B cell (primary cell): ENCODE results near the gene TUBA3D. TPM values are rescaled to one million over a fixed set of nuclear protein-coding genes. Genes with fewer than 3 reads are reported as not detected.

ENCODE experiments used
- ATAC-seq: fragments of 200-7000 bp; cut with Tn5 transposase; one replicate; pipeline ENCODE4 v1.10.0; 2021; ENCODE audit warnings: low read depth, mild to moderate bottlenecking, moderate number of reproducible peaks, moderate library complexity
- CTCF ChIA-PET: fragments of 350-600 bp; sonication (Branson Sonifier 250); formaldehyde crosslinking; loops from one replicate; lab custom pipeline; 2021; ENCODE audit warnings: antibody characterized with exemption, inconsistent platforms; lab: Charles Lee
- POLR2A ChIA-PET: fragments of 350-600 bp; sonication (Branson Sonifier 250); formaldehyde crosslinking; loops from one replicate; lab custom pipeline; 2021; ENCODE audit warnings: antibody characterized with exemption; lab: Charles Lee
- DNase-seq: peaks from one replicate; pipeline ENCODE4 v3.0.0; 2013
- H2AFZ ChIP-seq: 2 replicates; pipeline ENCODE4 v1.6.1; 2012; ENCODE audit warnings: mild to moderate bottlenecking, low read depth, low read length; ENCODE audit not compliant: insufficient read depth, poor library complexity, severe bottlenecking
- H3K27ac ChIP-seq, 2 donors: 1 replicate in 1 of 2; 2 replicates in 1 of 2; pipeline ENCODE4 v1.5.1; 2012 to 2013; ENCODE audit warnings: low read length in 2 of 2, mild to moderate bottlenecking in 2 of 2, moderate library complexity in 1 of 2
- H3K27me3 ChIP-seq, 4 experiments: fragments of 200-600 bp in 1 of 4; sonication (generic) in 1 of 4; replicated peaks in 1 of 4; 1 replicate in 2 of 4; 2 replicates in 2 of 4; pipeline versions ENCODE4 v1.6.1 to v1.7.0; 2013 to 2016; ENCODE audit warnings: low read length in 3 of 4, mild to moderate bottlenecking in 2 of 4, mixed read lengths in 1 of 4, moderate library complexity in 1 of 4; ENCODE audit not compliant: insufficient read depth in 4 of 4, control insufficient read depth in 3 of 4; ENCODE audit errors: control extremely low read depth in 1 of 4
- H3K36me3 ChIP-seq, 2 experiments: replicated peaks in 1 of 2; 1 replicate in 1 of 2; 2 replicates in 1 of 2; pipeline versions ENCODE4 v1.6.1 to v1.7.1; 2013; ENCODE audit warnings: low read length in 1 of 2; ENCODE audit not compliant: insufficient read depth in 2 of 2, control insufficient read depth in 1 of 2; ENCODE audit errors: control extremely low read depth in 1 of 2, extremely low read depth in 1 of 2
- H3K4me1 ChIP-seq, 2 donors: fragments of 200-600 bp in 1 of 2; sonication (generic) in 1 of 2; 1 replicate in 1 of 2; 2 replicates in 1 of 2; pipeline versions ENCODE4 v1.5.1 to v1.6.1; 2013 to 2017; ENCODE audit warnings: low read length in 2 of 2; ENCODE audit not compliant: control insufficient read depth in 2 of 2, insufficient read depth in 2 of 2
- H3K4me2 ChIP-seq: replicated peaks from 2 replicates; pipeline ENCODE3; 2012; ENCODE audit warnings: mild to moderate bottlenecking, low read depth, low read length; ENCODE audit not compliant: poor library complexity, severe bottlenecking
- H3K4me3 ChIP-seq, 5 experiments: fragments of 200-600 bp in 1 of 5; sonication (generic) in 1 of 5; 1 replicate in 3 of 5; 2 replicates in 2 of 5; pipeline versions ENCODE4 v1.5.1 to v1.7.0; 2011 to 2016; ENCODE audit warnings: low read length in 4 of 5, mild to moderate bottlenecking in 4 of 5, low read depth in 2 of 5, control low read depth in 1 of 5, moderate library complexity in 1 of 5; ENCODE audit not compliant: insufficient read depth in 1 of 5; ENCODE audit errors: control extremely low read depth in 1 of 5, extremely low read depth in 1 of 5
- H3K79me2 ChIP-seq: fragments of 200-600 bp; sonication (generic); one replicate; pipeline ENCODE4 v1.6.0; 2016; ENCODE audit warnings: low read length; ENCODE audit not compliant: control insufficient read depth, insufficient read depth
- H3K9ac ChIP-seq: fragments of 200-600 bp; sonication (generic); 2 replicates; pipeline ENCODE4 v1.6.1; 2017; ENCODE audit warnings: mild to moderate bottlenecking, low read length, moderate library complexity
- H3K9me3 ChIP-seq, 3 donors: one replicate each; pipeline versions ENCODE4 v1.6.1 to v1.7.1; 2013; ENCODE audit warnings: low read length in 2 of 3; ENCODE audit not compliant: control insufficient read depth in 2 of 3, insufficient read depth in 1 of 3; ENCODE audit errors: control extremely low read depth in 1 of 3
- H4K20me1 ChIP-seq: 2 replicates; pipeline ENCODE4 v1.6.0; 2012; ENCODE audit warnings: mild to moderate bottlenecking, low read length; ENCODE audit not compliant: insufficient read depth, control insufficient read depth, poor library complexity, severe bottlenecking
- H3K27ac Mint-ChIP-seq: one replicate; pipeline ENCODE4 v1.8.0; 2021; ENCODE audit warnings: mixed read lengths
- H3K27me3 Mint-ChIP-seq: one replicate; pipeline ENCODE4 v1.8.0; 2021; ENCODE audit warnings: mixed read lengths
- H3K4me1 Mint-ChIP-seq: one replicate; pipeline ENCODE4 v1.8.0; 2021; ENCODE audit warnings: mixed read lengths
- H3K4me3 Mint-ChIP-seq: one replicate; pipeline ENCODE4 v1.8.0; 2021; ENCODE audit warnings: mixed read lengths
- H3K9me3 Mint-ChIP-seq: one replicate; pipeline ENCODE4 v1.8.0; 2022; ENCODE audit warnings: mixed read lengths; ENCODE audit not compliant: insufficient read depth
- CTCF ChIP-seq: fragments of 200-600 bp; IDR thresholded peaks from one replicate; pipeline ENCODE4 v1.8.0; 2022; ENCODE audit warnings: antibody characterized with exemption, mild to moderate bottlenecking
- EZH2 ChIP-seq: IDR thresholded peaks from 2 replicates; pipeline ENCODE4 v1.6.1; 2012; ENCODE audit warnings: borderline replicate concordance, low read depth, mild to moderate bottlenecking, moderate library complexity, low read length; ENCODE audit not compliant: insufficient read depth, poor library complexity, severe bottlenecking
- WGBS: methylation state at CpG from one replicate; pipeline ENCODE4 v1.1.5; 2013; ENCODE audit warnings: missing lambda C conversion rate; ENCODE audit not compliant: insufficient coverage; 5-methylcytosine and 5-hydroxymethylcytosine counted together
- intact Hi-C: fragments of 100-400 bp; cut with micrococcal nuclease; formaldehyde crosslinking; loops from one replicate; pipeline ENCODE4 v1.10.0; 2022
- polyA plus RNA-seq: library from polyadenylated mRNA; depleted of rRNA; stranded (reverse); fragments of >200 nt; gene quantifications from 2 replicates; pipeline ENCODE4 v1.2.3, GENCODE V29; 2012
- total RNA-seq, 2 donors: library from RNA; stranded (reverse); fragments of 120-200 nt in 1 of 2; gene quantifications; 1 replicate in 1 of 2; 2 replicates in 1 of 2; pipeline versions ENCODE4 v1.2.3 to v1.2.4, GENCODE V29; 2013 to 2022

Gene TUBA3D
- total and polyA plus RNA-seq, 2 donors (not counting 1 experiment from before 2014, with no cell fraction given) = not detected

GRCh38 chr2:131492418-131493198, 16.7 kb downstream of the TUBA3D start:
- H3K36me3 ChIP-seq = peaks cover 0 to 7% of the 10 kb centered on the region in 2 experiments
- H2AFZ ChIP-seq = peak overlapping the region; percentile 94
- ChIA-PET CTCF (interaction anchor here (0.6 to 4.5 kb wide), 9 partner anchors 12 to 696 kb away, joined by 3 to 28 read pairs (median 4); partner anchors contain the start of gene CCDC74A), POLR2A (interaction anchor here (0.6 to 1.0 kb wide), 4 partner anchors 190 to 1150 kb away, joined by 3 to 12 read pairs (median 6); partner anchors contain the start of gene FAM168B)
- H3K9ac ChIP-seq = peak overlapping the region; percentile 98
- Mint-ChIP-seq H3K9me3 (no peaks in the 10 kb centered on the region), H3K4me1 (peaks cover 29% of the 10 kb centered on the region), H3K27me3 (no peaks in the 10 kb centered on the region), H3K4me3 (peak overlapping the region; percentile 94), H3K27ac (peak overlapping the region; percentile 97)
- no peaks in the 10 kb centered on the region for H3K27me3 ChIP-seq
- peak overlapping the region; percentile 25 to 98 (median 84) for H3K4me3 ChIP-seq
- H3K4me2 ChIP-seq = peak overlapping the region; percentile 96
- DNase-seq (peak; percentile 98), ATAC-seq (peak; percentile 84)
- 1% methylated on average over 79 of the region's 79 CpGs for WGBS
- H3K4me1 ChIP-seq = peaks cover 24 to 29% of the 10 kb centered on the region in 2 donors
- TF ChIP-seq EZH2 = no peak
- peak; percentile 87 for TF ChIP-seq CTCF
- peak overlapping the region; percentile 80 to 94 for H3K27ac ChIP-seq
- peaks cover 70% of the 10 kb centered on the region for H3K79me2 ChIP-seq
- H4K20me1 ChIP-seq = peaks cover 16% of the 10 kb centered on the region
- H3K9me3 ChIP-seq = no peaks in the 10 kb centered on the region
- intact Hi-C loops = loop anchor here (1.0 to 10.0 kb wide), 6 partner anchors 35 to 1312 kb away; partner anchors contain the start of genes CCDC74A, FAM168B, IMP4 and PLEKHB2
